ENCODE measurements around the gene BMP7.
A peak's percentile ranks its signal among the peaks of the same experiment; 100 is the strongest.

The BMP7 gene

DNA sequence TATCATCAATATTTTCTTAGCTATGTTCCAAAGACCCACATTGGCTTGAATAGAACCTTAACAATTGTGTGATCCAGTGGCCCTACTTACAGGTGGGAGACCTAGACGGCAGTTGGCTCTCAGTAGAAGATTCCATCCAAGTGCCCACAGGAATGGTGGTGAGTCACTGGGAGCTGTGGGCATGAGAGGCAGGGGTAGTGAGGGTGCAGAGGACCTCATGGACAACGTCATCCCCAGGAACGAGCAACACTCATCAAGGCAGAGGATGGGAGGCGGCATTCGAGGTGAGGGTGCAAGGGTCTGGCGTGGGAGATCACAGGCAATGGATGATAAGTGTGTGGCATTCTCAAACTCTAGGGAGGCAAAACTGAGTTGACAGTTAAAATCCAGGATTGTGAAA, 45.7 kb upstream of the BMP7 start:
- Histone ChIP-seq H3K4me3 (no peak overlapping the region), H3K27me3 (peaks cover 0 to 29% of the 10 kb centered on the region in 2 donors), H3K27ac (no peak overlapping the region), H3K9me3 (no peaks in the 10 kb centered on the region), H3K36me3 (no peaks in the 10 kb centered on the region), H3K4me1 (no peaks in the 10 kb centered on the region)
- DNase-seq: no peak
- intact Hi-C loops (cut with DNase I; ENCODE audit: low total_unique reads): no loop called here
- TF ChIP-seq, protein P1, sequence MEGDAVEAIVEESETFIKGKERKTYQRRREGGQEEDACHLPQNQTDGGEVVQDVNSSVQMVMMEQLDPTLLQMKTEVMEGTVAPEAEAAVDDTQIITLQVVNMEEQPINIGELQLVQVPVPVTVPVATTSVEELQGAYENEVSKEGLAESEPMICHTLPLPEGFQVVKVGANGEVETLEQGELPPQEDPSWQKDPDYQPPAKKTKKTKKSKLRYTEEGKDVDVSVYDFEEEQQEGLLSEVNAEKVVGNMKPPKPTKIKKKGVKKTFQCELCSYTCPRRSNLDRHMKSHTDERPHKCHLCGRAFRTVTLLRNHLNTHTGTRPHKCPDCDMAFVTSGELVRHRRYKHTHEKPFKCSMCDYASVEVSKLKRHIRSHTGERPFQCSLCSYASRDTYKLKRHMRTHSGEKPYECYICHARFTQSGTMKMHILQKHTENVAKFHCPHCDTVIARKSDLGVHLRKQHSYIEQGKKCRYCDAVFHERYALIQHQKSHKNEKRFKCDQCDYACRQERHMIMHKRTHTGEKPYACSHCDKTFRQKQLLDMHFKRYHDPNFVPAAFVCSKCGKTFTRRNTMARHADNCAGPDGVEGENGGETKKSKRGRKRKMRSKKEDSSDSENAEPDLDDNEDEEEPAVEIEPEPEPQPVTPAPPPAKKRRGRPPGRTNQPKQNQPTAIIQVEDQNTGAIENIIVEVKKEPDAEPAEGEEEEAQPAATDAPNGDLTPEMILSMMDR (IDR thresholded peaks at IDR 0.05): no peak

DNA sequence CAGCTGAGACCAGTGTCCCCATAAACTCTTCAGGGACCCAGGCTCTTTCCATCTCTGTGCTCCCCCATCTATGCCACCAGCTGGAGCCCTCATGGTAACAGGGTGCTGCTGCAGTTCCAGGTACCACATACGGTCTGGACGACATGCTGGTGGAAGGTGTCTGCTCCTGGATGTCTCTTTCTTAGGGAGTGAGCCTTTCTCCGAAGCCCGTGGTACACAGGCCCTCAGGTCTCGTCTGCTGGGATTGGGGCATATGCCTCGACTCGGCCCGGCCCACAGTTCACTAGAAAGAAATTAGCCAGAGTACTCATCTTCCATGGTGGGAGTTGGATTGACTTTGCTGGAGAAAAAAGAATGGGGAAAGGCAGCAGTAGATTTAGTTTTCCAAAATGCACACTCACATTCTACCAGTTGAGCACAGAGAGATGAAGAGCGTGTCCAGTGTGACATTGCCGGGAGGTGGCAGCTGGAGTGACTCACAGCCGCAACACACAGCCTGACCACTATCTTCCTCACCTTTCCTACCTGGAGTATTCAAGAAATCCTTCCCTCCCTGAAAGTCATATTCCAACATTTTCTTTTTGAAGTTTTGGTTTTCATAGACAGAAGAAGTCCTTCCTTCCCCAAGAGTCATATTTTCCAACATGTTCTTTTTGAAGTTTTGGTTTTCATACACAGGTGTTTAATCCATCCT, 44.5 kb upstream of the BMP7 start:
- Histone ChIP-seq H3K27me3 (peaks cover 0 to 27% of the 10 kb centered on the region in 2 donors), H3K27ac (no peak overlapping the region), H3K4me3 (no peak overlapping the region), H3K36me3 (no peaks in the 10 kb centered on the region), H3K4me1 (no peaks in the 10 kb centered on the region), H3K9me3 (no peaks in the 10 kb centered on the region)
- TF ChIP-seq, protein P1 (IDR thresholded peaks at IDR 0.05): no peak
- no peak for DNase-seq
- intact Hi-C loops (cut with DNase I; ENCODE audit: low total_unique reads): no loop called here

DNA sequence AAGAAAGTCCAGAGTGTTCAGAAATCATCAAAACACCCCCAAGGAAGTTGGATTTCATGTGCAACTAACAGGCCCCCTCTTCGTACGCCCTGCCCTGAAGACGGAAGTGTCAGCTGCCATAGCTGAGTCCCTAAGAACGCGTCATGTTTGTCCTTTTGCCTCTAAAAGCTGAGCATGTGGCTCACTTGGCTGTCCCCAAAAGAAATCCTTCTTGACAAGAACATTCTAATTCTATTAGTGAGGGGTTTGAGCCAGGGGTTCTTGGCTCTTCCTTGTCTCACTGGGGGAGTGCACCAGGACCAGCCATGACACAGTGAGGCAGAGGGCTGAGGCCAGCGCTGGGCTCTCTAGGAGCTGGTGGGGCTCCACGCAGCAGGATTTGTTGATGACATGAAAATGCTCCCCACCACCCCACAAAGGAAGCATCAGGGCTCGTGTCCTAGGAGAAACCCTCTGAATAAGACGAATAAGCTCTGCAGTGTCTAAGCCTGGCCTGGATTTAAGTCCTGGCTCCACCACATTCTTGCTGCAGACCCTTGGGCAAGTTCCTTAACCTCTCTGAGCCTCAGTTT, 43.2 kb upstream of the BMP7 start:
- no peak for DNase-seq
- Histone ChIP-seq H3K27ac (no peak overlapping the region), H3K4me3 (no peak overlapping the region), H3K9me3 (no peaks in the 10 kb centered on the region), H3K36me3 (no peaks in the 10 kb centered on the region), H3K27me3 (peaks cover 0 to 27% of the 10 kb centered on the region in 2 donors), H3K4me1 (no peaks in the 10 kb centered on the region)
- TF ChIP-seq, protein P1 (IDR thresholded peaks at IDR 0.05): no peak
- intact Hi-C loops (cut with DNase I; ENCODE audit: low total_unique reads): no loop called here

DNA sequence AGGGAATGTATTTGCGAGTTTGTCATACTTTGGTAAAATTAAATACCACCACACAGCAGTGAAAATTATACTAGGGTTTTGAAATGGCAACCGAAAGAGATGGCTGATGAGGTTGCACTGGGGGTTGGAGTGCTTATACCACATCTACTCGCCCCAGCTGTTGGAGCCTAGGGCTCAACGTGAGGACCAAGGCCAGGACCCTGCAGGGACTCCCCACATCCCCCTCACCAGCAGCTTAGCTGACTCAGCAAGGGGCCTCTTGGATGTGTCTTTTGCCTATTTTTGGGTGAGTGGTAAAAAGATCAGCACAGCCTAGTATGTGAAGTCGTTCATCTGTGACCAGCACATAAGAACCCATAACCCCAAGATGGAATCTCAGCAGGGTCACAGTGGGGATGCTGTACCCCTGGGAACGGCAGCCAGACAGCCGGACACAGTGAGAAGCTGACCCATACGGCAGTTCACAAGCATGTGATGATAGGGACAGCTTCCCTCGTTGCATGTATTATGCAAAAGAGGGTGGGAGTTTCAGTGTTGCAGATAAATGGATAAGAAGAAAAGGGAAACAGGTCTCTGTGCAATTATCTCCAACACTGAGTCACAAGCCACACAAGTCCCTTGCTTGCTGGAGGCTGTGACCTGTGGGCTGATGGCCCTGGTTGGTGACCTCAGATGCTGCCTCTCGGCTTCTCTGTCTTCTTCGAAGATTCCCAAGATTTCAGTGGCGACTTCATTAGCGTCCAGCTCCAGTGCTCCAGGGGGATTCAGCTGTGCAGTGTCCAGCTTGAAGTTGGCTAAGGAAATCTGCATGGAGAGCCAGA, 42.2 kb upstream of the BMP7 start:
- intact Hi-C loops (cut with DNase I; ENCODE audit: low total_unique reads): no loop called here
- no peaks in the 10 kb centered on the region for H3K36me3 ChIP-seq
- peak in 1 of 2 donors; percentile 48 for DNase-seq
- no peak overlapping the region for H3K4me3 ChIP-seq
- no peaks in the 10 kb centered on the region for H3K9me3 ChIP-seq
- peaks cover 0 to 29% of the 10 kb centered on the region in 2 donors for H3K27me3 ChIP-seq
- TF ChIP-seq, protein P1 (IDR thresholded peaks at IDR 0.05): no peak
- no peak overlapping the region for H3K27ac ChIP-seq
- H3K4me1 ChIP-seq: no peaks in the 10 kb centered on the region

DNA sequence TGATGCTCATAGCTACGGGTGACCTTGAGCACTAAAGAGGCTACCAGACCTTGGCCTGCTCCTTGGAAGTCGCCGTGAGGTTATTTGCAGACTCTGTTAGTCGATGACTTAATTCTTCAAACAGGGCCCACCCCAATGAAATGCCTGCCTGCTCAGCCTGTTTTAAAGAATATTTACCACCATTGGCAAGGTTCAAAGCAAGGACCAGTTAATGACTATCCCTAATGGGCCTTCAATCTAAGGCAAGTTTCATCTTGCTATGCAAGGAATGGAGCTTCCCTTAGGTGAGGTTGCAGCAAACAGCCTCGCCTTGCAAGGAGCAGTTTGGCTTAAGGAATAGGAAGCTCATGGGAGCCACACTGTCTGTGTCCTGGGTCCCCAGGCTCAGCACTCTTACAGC, 40.3 kb upstream of the BMP7 start:
- no peak for DNase-seq
- H3K27me3 ChIP-seq: peaks cover 0 to 30% of the 10 kb centered on the region in 2 donors
- TF ChIP-seq, protein P1 (IDR thresholded peaks at IDR 0.05): no peak
- no peaks in the 10 kb centered on the region for H3K36me3 ChIP-seq
- no peak overlapping the region for H3K27ac ChIP-seq
- H3K4me3 ChIP-seq: no peak overlapping the region
- H3K9me3 ChIP-seq: no peaks in the 10 kb centered on the region
- no peaks in the 10 kb centered on the region for H3K4me1 ChIP-seq
- intact Hi-C loops (cut with DNase I; ENCODE audit: low total_unique reads): no loop called here

Data from tibial artery (tissue), 4 donors.